Bronchial epithelial cell (primary cell): ENCODE data around the gene METAP1D. TPM values are rescaled to one million over a fixed set of nuclear protein-coding genes. Genes with fewer than 3 reads are reported as not detected.

Experiments used
- DNase-seq: peaks from one replicate; pipeline ENCODE4 v3.0.0-alpha.2; 2010; ENCODE audit warnings: low read depth
- FAIRE-seq: peaks from 2 replicates; lab custom pipeline; 2011; peaks lifted over from hg19 to GRCh38; lab: Jason Lieb, UNC
- H3K27me3 ChIP-seq: 2 replicates; pipeline ENCODE4 v1.5.1; 2011; ENCODE audit warnings: low read length; ENCODE audit not compliant: control insufficient read depth, insufficient read depth
- H3K36me3 ChIP-seq: 2 replicates; pipeline ENCODE4 v1.5.1; 2011; ENCODE audit warnings: low read length; ENCODE audit not compliant: control insufficient read depth, insufficient read depth
- H3K4me3 ChIP-seq: 2 replicates; pipeline ENCODE4 v1.5.1; 2011; ENCODE audit warnings: mild to moderate bottlenecking, low read depth, low read length, control low read depth
- total RNA-seq: library from RNA; depleted of rRNA; stranded (reverse); fragments of >200 nt; gene quantifications from 2 replicates; pipeline ENCODE4 v1.2.1, GENCODE V29; 2014
- TF ChIP-seq, protein P1 (sequence below): IDR thresholded peaks from 2 replicates; pipeline ENCODE4 v1.5.1; 2011; ENCODE audit warnings: mild to moderate bottlenecking, moderate library complexity, low read length, control low read depth, inconsistent platforms; ENCODE audit not compliant: insufficient read depth, severe bottlenecking

The METAP1D gene
- 2.2 and 2.6 TPM in 2 replicates for total RNA-seq

DNA sequence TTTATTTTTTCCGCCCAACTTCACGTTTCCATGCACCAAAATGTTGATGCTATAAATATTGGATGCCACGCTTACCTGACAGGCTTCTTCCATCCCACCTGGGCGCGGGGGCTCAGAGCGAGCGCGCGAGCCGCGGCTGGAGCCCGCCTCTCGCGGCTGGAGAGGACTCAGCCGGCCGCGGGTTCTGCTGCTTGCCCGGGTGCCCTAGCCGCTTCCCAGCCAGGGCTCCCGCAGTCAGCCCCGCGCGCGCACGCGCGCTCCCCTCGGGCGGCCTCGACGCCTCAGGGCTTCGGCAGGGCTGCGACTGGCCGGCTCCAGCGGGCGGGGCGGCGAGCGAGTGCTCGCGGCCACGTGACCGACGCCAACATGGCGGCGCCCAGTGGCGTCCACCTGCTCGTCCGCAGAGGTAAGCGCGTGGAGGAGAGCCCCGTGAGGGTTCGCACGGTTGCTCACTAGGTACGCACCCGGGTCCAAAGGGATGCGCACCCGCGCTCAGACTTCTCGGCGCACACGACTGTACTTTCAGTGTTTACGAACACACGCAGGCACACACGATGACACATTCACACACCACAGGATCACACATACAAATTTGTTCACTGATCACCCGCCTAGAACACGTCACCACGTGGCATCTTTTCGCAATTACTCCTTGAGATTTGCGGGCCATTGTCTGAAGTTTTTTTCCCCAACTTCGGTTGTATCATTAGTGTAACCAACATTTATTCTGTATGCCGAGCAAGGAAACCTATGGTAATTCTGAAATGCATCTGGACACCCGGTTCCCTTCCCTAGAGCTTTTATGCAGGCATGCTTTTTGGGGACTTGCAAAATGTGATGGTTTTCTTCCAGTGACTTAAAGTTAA, at the start of gene METAP1D:
Gene METAP1D (plus strand): TSS at position 350 of the 866 bp plus-strand sequence. CDS start 17 bp downstream, at position 367.
- DNase-seq (peak; percentile 74), FAIRE-seq (no peak)
- no peaks in the 10 kb centered on the region for H3K36me3 ChIP-seq
- H3K4me3 ChIP-seq: peak within 1 kb of the TSS; percentile 87
- TF ChIP-seq, protein P1, sequence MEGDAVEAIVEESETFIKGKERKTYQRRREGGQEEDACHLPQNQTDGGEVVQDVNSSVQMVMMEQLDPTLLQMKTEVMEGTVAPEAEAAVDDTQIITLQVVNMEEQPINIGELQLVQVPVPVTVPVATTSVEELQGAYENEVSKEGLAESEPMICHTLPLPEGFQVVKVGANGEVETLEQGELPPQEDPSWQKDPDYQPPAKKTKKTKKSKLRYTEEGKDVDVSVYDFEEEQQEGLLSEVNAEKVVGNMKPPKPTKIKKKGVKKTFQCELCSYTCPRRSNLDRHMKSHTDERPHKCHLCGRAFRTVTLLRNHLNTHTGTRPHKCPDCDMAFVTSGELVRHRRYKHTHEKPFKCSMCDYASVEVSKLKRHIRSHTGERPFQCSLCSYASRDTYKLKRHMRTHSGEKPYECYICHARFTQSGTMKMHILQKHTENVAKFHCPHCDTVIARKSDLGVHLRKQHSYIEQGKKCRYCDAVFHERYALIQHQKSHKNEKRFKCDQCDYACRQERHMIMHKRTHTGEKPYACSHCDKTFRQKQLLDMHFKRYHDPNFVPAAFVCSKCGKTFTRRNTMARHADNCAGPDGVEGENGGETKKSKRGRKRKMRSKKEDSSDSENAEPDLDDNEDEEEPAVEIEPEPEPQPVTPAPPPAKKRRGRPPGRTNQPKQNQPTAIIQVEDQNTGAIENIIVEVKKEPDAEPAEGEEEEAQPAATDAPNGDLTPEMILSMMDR: no peak
- no peaks in the 10 kb centered on the region for H3K27me3 ChIP-seq

DNA sequence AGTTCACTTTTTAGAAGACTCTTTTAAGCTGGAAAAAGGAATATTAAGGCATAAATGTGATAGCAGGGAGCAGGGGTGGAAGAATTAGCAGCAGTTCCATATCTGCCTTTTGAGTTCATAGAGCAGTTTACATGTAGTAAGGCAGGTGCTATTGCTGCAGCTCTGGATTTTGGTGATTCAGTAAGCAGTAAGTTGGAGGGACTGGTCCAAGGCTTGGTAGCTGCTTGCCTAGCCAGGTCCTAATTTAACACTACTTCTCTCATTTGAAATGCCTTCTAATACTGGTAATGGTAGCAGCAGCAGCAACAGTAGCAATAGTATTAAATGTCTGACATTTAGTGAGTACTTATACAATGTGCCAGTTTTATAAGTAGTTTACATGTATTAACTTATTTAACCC, 47.5 kb upstream of the METAP1D start:
- no peaks in the 10 kb centered on the region for H3K27me3 ChIP-seq
- no peak for FAIRE-seq
- no peak for DNase-seq
- H3K4me3 ChIP-seq: no peak overlapping the region
- H3K36me3 ChIP-seq: no peaks in the 10 kb centered on the region
- TF ChIP-seq, protein P1: no peak

DNA sequence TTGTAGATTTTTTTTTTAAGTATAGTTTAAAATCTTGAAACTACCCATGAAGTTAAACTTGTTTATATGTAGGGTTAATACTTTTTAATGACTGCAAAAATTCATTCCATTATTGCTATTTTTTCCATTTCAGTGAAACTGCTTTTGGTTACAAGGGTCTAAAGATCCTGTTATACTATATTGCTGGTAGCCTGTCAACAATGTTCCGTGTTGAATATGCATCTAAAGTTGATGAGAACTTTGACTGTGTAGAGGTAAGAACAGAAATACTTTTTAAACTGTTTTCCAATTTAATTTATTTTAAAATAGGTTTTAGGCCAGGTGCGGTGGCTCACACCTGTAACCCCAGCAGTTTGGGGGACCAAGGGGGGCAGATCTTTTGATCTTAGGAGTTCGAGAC, 47.0 kb upstream of the METAP1D start:
- FAIRE-seq: no peak
- no peak overlapping the region for H3K4me3 ChIP-seq
- DNase-seq: no peak
- H3K27me3 ChIP-seq: no peaks in the 10 kb centered on the region
- TF ChIP-seq, protein P1: no peak
- H3K36me3 ChIP-seq: no peaks in the 10 kb centered on the region

DNA sequence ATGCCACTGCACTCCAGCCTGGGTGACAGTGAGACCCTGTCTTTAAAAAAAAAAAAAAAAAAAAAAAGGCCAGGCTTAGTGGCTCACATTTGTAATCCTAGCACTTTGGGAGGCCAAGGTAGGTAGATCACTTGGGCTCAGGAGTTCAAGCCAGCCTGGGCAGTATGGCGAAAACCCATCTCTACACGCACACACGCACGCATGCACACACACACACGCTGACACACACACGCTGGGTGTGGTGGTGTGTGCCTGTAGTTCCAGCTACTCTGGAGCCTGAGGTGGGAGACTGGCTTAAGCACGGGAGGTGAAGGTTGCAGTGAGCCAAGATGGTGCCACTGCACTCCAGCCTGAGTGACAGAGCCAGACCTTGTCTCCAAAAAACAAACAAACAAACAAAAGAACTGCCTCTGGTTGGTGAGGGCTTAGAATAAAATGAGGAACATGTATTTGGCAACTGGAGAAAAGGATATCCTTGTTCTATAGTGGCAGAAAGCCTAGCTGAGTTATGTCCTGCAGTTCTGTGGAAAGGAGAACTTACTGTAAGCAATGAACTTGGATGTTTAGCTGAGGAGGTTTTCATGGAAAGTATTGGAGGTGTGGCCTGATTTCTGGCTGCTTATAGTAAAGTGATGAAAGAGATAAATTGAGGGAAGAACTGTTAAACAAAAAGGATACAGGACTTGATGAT, 43.5 kb upstream of the METAP1D start:
- DNase-seq (no peak), FAIRE-seq (no peak)
- H3K36me3 ChIP-seq: no peaks in the 10 kb centered on the region
- H3K27me3 ChIP-seq: no peaks in the 10 kb centered on the region
- H3K4me3 ChIP-seq: no peak overlapping the region
- TF ChIP-seq, protein P1: no peak

DNA sequence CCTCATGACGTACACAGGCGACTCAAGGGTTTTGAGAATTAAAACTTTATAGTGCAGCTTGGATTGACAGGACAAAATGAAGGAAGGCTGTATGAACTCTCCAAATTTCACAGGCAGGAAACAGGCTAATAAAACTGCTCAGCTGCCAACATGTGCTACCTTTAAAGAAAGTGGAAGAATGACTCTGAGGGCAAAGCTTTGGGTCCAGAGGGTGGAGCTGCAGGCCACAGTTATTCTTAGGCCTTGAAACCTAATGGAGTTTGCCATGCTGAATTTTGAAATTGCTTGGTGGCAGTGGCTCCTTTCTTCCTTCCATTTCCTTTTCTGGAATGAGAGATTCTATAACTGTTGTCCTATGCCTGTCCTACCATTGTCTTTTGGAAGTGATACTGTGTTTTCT, 42.7 kb upstream of the METAP1D start:
- TF ChIP-seq, protein P1: peak; percentile 8
- H3K27me3 ChIP-seq: no peaks in the 10 kb centered on the region
- FAIRE-seq (no peak), DNase-seq (no peak)
- no peaks in the 10 kb centered on the region for H3K36me3 ChIP-seq
- no peak overlapping the region for H3K4me3 ChIP-seq
